GM13976 (cell line): ENCODE measurements around the gene BCAT1.

Source experiments
- DNase-seq: peaks from one replicate; pipeline ENCODE4 v3.0.0; 2012; ENCODE audit warnings: low spot score
- in situ Hi-C: fragments of 300-500 bp; cut with MboI; formaldehyde crosslinking; loops from one replicate; pipeline ENCODE4 v1.12.0; 2022; ENCODE audit warnings: low sequenced_read_pairs, mixed read lengths, inconsistent platforms; ENCODE audit not compliant: unreplicated experiment
- TF ChIP-seq, protein P1 (sequence below): IDR thresholded peaks from 2 replicates; pipeline ENCODE4 v1.5.1; 2012; ENCODE audit warnings: borderline replicate concordance, mild to moderate bottlenecking; ENCODE audit not compliant: insufficient read depth; ENCODE audit errors: extremely low read depth, missing control alignments, control extremely low read depth

BCAT1 gene

DNA sequence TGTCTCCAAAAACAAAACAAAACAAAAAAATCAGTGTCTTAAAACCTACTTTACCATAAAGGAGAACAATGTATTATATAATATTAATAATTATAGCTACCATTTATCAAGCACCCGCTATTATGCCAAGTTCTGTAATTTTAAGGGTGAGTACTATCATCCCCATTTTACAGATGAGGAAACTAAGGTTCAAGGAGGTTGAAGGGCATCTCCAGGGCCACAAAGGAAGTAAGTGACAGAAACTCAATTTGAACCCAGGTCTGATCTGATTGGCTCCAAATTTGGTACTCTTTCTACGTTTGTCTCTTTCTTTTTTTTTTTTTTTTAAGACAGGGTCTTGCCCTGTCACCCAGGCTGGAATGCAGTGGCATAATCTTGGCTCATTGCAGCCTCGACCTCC lies 115.4 kb downstream of the BCAT1 start:
- TF ChIP-seq, protein P1, sequence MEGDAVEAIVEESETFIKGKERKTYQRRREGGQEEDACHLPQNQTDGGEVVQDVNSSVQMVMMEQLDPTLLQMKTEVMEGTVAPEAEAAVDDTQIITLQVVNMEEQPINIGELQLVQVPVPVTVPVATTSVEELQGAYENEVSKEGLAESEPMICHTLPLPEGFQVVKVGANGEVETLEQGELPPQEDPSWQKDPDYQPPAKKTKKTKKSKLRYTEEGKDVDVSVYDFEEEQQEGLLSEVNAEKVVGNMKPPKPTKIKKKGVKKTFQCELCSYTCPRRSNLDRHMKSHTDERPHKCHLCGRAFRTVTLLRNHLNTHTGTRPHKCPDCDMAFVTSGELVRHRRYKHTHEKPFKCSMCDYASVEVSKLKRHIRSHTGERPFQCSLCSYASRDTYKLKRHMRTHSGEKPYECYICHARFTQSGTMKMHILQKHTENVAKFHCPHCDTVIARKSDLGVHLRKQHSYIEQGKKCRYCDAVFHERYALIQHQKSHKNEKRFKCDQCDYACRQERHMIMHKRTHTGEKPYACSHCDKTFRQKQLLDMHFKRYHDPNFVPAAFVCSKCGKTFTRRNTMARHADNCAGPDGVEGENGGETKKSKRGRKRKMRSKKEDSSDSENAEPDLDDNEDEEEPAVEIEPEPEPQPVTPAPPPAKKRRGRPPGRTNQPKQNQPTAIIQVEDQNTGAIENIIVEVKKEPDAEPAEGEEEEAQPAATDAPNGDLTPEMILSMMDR: no peak
- in situ Hi-C loops: no loop called here
- DNase-seq: no peak

DNA sequence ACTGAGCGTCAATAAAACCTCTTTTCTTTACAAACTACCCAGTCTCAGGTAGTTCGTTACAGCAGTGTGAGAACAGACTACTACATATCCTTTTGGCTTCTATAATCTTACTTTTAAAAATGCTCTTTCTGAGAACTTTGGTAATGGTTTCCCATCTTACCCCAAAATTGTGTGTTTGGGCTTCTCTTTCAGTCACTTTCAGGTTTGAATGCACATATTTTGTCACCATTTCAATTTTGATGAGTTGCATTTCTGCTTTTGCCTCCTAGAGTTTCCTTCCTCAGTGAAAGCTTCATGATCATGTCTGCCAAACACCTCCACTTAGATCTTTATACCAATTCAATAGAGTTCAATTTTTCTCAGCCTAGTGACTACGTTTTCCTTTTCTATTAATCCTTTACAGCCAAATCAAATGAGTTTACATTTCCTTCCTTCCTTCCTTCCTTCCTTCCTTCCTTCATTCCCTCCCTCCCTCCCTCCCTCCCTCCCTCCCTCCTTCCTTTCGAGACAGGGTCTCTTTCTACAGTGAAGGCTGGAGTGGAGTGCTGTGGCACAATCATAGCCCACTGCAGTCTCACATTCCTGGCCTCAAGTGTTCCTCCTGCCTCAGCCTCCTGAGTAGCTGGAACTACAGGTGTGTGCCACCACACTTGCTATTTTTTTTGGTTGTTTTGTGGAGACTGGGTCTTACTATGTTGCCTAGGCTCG lies 124.9 kb downstream of the BCAT1 start:
- in situ Hi-C loops: no loop called here
- TF ChIP-seq, protein P1: no peak
- DNase-seq: no peak

DNA sequence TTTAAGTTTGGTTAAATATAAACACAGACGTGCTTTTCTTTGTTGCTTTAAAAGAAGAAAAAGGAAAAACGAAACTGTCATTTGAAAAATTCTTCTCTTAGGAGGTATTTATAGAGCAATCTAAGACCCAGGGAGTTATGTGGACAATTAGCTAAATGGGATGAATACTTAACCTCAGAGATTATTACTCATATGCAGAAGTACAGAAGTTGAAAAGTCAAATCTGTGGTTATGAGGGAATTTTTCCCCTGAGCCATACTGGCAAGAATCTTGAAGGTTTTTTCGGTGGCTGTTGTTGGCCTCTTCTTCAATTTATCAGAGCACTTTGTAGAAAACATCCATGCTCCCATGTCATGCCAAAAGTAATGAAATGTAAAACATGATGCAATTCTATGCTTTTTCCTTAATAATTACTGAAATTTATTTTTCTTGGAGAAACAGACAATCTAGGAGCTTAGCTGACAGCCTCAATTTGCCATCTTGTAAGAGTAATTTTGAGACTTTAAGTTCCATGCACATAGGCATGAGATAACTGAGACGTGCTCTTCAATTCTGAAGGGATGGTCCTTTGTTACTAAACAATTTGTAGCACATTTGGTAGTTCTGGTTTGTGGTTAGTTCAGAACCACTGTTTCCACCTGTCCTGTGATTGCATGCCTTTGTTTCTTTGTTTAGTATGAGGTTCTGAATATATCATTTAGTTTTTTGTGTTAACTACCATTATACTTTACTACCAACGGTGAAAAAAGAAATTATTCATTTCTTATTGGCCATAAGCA lies 126.6 kb downstream of the BCAT1 start:
- no peak for DNase-seq
- TF ChIP-seq, protein P1: no peak
- in situ Hi-C loops: no loop called here

DNA sequence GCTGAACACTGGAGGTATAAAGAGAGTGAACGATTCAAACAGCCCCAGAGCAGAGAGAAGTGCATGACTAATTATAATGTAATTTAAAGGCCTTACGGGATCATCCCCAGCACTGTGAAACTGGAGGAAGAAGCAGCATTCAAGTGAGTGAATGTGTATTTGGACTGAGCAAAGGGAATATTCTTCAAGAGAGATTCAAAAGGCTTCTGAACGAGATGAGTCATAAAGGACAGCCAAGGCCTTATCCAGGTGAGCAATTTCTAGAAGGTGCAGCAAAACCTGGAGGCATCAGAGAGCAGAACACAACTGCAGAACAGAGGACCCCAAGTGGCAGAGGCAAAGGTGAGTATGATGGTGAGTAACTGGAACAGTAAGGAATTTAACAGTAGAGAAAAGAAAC lies 127.2 kb downstream of the BCAT1 start:
- in situ Hi-C loops: no loop called here
- no peak for DNase-seq
- TF ChIP-seq, protein P1: no peak

DNA sequence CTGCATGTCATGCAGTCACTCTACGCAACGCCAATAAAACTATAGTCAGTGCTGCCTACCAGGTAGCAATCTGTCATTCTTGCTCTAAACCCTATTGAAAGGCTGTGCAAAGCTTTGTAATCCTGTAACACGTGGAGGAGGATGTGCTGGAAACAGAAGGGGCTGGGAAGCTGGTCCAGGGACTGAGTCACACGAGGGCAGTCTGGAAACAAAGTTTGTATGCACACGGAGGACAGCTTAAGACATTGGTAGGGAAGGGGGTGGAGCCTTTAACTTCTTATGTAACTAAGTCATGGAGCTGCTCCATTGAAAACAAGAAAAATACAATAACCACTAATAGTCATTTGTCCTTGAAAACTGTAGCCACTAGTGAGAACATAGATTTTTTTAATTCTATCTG lies 128.0 kb downstream of the BCAT1 start:
- no peak for DNase-seq
- TF ChIP-seq, protein P1: no peak
- in situ Hi-C loops: no loop called here

DNA sequence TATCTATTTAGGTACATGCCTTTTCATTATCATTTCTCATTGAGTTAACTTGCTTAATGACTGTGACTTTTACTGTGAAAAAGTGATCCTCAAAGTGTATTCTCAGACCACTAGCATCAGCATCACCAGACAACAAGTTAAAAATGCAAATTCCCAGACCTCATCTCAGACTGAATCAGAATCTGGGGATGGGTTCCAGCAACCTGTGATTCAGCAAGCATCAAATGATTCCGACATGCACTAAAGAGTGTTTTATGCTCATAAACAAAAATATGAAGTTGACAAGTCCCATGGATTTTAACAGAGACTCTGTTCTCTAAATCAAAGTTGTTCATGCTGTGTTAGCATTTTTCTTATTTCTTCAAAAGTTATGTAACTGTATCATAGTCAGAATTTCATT lies 130.6 kb downstream of the BCAT1 start:
- TF ChIP-seq, protein P1: no peak
- DNase-seq: no peak
- in situ Hi-C loops: no loop called here
